Smooth muscle cell (in vitro differentiated cells): ENCODE data around the gene EXOC3L2. TPM values are rescaled to one million over a fixed set of nuclear protein-coding genes. Genes with fewer than 3 reads are reported as not detected.

ENCODE experiments used
- DNase-seq: peaks from one replicate; lab custom pipeline; 2025; ENCODE audit not compliant: unreplicated experiment; lab: John Stamatoyannopoulos, UW
- H2AFZ ChIP-seq: fragments of 200-600 bp; sonication (generic); 2 replicates; pipeline ENCODE4 v1.6.0; 2016; ENCODE audit warnings: antibody characterized with exemption, low read depth, mild to moderate bottlenecking
- H3F3A ChIP-seq: fragments of 200-600 bp; sonication (generic); 2 replicates; pipeline ENCODE4 v1.6.0; 2017; ENCODE audit warnings: antibody characterized with exemption, low read depth
- H3K27ac ChIP-seq: fragments of 200-600 bp; sonication (generic); 2 replicates; pipeline ENCODE4 v1.5.1; 2016; ENCODE audit warnings: low read depth, mild to moderate bottlenecking
- H3K27me3 ChIP-seq: fragments of 200-600 bp; sonication (generic); 2 replicates; pipeline ENCODE4 v1.6.1; 2016; ENCODE audit warnings: low read depth, mild to moderate bottlenecking
- H3K36me3 ChIP-seq: fragments of 200-600 bp; sonication (generic); 2 replicates; pipeline ENCODE4 v1.5.1; 2016; ENCODE audit warnings: low read depth
- H3K4me1 ChIP-seq: fragments of 200-600 bp; sonication (generic); 2 replicates; pipeline ENCODE4 v1.5.1; 2016; ENCODE audit warnings: low read depth
- H3K4me2 ChIP-seq: fragments of 200-600 bp; sonication (generic); 2 replicates; pipeline ENCODE4 v1.6.0; 2016; ENCODE audit warnings: mild to moderate bottlenecking
- H3K4me3 ChIP-seq: fragments of 200-600 bp; sonication (generic); 2 replicates; pipeline ENCODE4 v1.5.1; 2016; ENCODE audit warnings: mild to moderate bottlenecking
- H3K79me2 ChIP-seq: fragments of 200-600 bp; sonication (generic); 2 replicates; pipeline ENCODE4 v1.6.0; 2016; ENCODE audit warnings: low read depth, mild to moderate bottlenecking
- H3K9ac ChIP-seq: fragments of 200-600 bp; sonication (generic); 2 replicates; pipeline ENCODE4 v1.6.0; 2016; ENCODE audit warnings: low read depth
- H3K9me3 ChIP-seq: fragments of 200-600 bp; sonication (generic); replicated peaks from 2 replicates; pipeline ENCODE4 v1.5.1; 2016; ENCODE audit warnings: low read depth
- H4K20me1 ChIP-seq: fragments of 200-600 bp; sonication (generic); 2 replicates; pipeline ENCODE4 v1.6.0; 2016; ENCODE audit warnings: low read depth
- WGBS: methylation state at CpG from one replicate; pipeline ENCODE4 v1.1.7; 2016; ENCODE audit warnings: low lambda C conversion rate; 5-methylcytosine and 5-hydroxymethylcytosine counted together
- polyA plus RNA-seq: library from polyadenylated mRNA; unstranded; fragments of >200 nt; fragmentation: Nextera tagmentation; extraction: Ambion mirVana; gene quantifications from 2 replicates; pipeline ENCODE4 v1.2.1, GENCODE V29; 2016
- total RNA-seq: library from RNA; depleted of rRNA; stranded (reverse); fragments of >200 nt; gene quantifications from 2 replicates; pipeline ENCODE4 v1.2.3, GENCODE V29; 2014
- TF ChIP-seq, protein P1 (sequence below): fragments of 200-600 bp; sonication (generic); IDR thresholded peaks from 2 replicates; pipeline ENCODE4 v1.5.1; 2017; ENCODE audit warnings: borderline replicate concordance, mild to moderate bottlenecking, antibody characterized with exemption; ENCODE audit not compliant: insufficient read depth, poor library complexity, severe bottlenecking

Gene EXOC3L2
- total and polyA plus RNA-seq, 2 experiments from 2014 or later, result 0.76 to 7.5 TPM

DNA sequence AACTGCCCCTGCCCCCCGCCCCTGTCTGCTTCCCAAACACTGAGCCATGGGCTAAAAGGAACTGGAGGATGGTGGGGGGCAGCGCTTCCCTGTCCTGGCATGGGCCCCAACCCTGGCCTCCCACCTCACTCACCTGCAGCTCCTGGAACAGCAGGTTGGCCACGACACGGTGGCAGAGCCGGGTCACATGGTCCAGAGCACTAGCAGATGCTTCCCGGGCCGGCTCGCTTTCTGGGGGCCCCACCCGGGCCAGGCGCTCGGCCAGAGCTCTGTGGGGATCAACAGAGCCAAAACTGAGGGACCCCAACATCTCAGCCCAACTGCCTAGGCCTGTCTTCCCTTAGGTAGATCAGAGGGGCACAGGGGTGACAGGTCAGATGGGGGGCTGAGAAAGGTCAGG lies 20.6 kb downstream of the EXOC3L2 start:
- Histone ChIP-seq H3K27me3 (no peaks in the 10 kb centered on the region), H3F3A (no peaks in the 10 kb centered on the region), H3K4me1 (no peaks in the 10 kb centered on the region), H3K36me3 (no peaks in the 10 kb centered on the region), H3K79me2 (no peaks in the 10 kb centered on the region), H3K9me3 (no peaks in the 10 kb centered on the region), H2AFZ (no peak overlapping the region), H3K9ac (no peak overlapping the region), H4K20me1 (no peaks in the 10 kb centered on the region), H3K27ac (no peak overlapping the region), H3K4me2 (no peak overlapping the region), H3K4me3 (no peak overlapping the region)
- no peak for DNase-seq
- TF ChIP-seq, protein P1, sequence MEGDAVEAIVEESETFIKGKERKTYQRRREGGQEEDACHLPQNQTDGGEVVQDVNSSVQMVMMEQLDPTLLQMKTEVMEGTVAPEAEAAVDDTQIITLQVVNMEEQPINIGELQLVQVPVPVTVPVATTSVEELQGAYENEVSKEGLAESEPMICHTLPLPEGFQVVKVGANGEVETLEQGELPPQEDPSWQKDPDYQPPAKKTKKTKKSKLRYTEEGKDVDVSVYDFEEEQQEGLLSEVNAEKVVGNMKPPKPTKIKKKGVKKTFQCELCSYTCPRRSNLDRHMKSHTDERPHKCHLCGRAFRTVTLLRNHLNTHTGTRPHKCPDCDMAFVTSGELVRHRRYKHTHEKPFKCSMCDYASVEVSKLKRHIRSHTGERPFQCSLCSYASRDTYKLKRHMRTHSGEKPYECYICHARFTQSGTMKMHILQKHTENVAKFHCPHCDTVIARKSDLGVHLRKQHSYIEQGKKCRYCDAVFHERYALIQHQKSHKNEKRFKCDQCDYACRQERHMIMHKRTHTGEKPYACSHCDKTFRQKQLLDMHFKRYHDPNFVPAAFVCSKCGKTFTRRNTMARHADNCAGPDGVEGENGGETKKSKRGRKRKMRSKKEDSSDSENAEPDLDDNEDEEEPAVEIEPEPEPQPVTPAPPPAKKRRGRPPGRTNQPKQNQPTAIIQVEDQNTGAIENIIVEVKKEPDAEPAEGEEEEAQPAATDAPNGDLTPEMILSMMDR, result no peak
- 88% methylated on average over 11 of the region's 11 CpGs for WGBS

DNA sequence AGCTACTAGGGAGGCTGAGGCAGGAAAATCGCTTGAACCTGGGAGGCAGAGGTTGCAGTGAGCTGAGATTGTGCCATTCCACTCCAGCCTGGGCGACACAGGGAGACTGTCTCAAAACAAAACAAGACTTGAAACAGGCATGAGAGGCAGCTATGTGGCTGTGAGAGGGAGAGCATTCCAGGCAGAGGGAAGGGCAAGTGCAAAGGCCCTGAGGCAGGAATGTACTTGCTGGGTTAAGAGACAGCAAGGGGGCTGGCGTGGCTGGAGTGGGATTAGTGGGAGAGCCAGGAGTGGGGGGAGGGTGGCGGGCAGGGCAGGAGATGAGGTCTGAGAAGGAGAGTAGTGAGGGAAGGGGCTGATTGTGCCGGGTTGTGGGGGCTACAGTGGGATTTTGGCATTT lies 21.3 kb downstream of the EXOC3L2 start:
- no peak overlapping the region for H2AFZ ChIP-seq
- no peak overlapping the region for H3K4me3 ChIP-seq
- H4K20me1 ChIP-seq, result no peaks in the 10 kb centered on the region
- H3K9ac ChIP-seq, result no peak overlapping the region
- no peaks in the 10 kb centered on the region for H3K9me3 ChIP-seq
- no peak for DNase-seq
- peaks cover under 1% of the 10 kb centered on the region for H3K27me3 ChIP-seq
- no peak overlapping the region for H3K4me2 ChIP-seq
- H3K36me3 ChIP-seq, result no peaks in the 10 kb centered on the region
- H3K79me2 ChIP-seq, result no peaks in the 10 kb centered on the region
- H3F3A ChIP-seq, result no peaks in the 10 kb centered on the region
- 99% methylated on average over 4 of the region's 5 CpGs for WGBS
- H3K27ac ChIP-seq, result no peak overlapping the region
- H3K4me1 ChIP-seq, result no peaks in the 10 kb centered on the region
- TF ChIP-seq, protein P1, result no peak

DNA sequence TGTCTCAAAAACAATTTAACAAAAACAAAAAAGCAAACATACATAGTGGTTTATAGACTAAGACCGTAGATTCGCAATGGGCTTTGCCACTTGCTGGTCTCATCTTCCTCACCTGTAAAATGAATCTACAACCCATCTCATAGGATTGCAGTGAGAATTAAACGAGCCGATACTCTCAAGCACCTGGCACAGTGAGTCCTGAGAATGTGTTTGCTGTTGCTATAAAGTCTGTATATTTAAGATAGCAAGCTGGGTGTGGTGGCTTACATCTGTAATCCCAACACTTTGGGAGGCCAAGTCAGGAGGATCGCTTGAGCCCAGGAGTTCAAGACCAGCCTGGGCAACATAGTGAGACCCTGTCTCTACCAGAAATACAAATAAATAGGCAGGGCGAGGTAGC lies 22.5 kb downstream of the EXOC3L2 start:
- H3K4me2 ChIP-seq, result no peak overlapping the region
- no peaks in the 10 kb centered on the region for H3K79me2 ChIP-seq
- no peaks in the 10 kb centered on the region for H3K9me3 ChIP-seq
- no peak for DNase-seq
- TF ChIP-seq, protein P1, result no peak
- peaks cover 10% of the 10 kb centered on the region for H3K27me3 ChIP-seq
- WGBS, result 94% methylated on average over 6 of the region's 6 CpGs
- H3F3A ChIP-seq, result no peaks in the 10 kb centered on the region
- no peak overlapping the region for H2AFZ ChIP-seq
- H3K4me1 ChIP-seq, result no peaks in the 10 kb centered on the region
- no peak overlapping the region for H3K27ac ChIP-seq
- H3K4me3 ChIP-seq, result no peak overlapping the region
- no peaks in the 10 kb centered on the region for H4K20me1 ChIP-seq
- H3K36me3 ChIP-seq, result no peaks in the 10 kb centered on the region
- no peak overlapping the region for H3K9ac ChIP-seq

DNA sequence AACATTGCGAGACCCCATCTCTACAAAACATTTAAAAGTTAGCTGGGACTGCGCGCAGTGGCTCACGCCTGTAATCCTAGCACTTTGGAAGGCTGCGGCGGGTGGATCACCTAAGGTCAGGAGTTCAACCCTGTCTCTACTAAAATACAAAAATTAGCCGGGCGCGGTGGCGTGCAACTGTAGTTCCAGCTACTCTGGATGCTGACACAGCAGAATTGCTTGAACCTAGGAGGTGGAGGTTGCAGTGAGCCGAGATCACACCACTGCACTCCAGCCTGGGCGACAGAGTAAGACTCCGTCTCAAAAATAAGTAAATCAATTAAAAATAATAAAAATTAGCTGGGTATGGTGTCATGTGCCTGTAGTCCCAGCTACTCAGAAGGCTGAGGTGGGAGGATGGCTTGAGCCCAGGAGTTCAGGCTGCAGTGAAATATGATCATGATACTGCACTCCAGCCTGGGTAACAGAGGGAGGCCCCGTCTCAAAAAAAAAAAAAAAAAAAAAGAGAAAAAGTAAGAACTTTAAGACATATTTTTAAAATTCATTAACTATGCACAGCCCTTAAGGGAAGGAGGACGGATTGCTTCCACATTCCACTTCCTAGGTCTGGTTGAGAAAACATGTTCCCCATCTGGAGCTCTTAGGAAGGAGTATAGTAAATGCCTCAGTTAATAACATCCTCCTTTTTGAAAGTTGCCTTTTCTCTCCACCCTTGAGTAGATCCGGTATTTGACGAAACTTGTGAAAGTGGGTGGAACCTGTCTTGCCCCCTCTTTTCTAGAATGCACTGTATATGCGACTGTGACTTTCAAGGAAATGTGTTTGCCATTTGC lies 26.1 kb downstream of the EXOC3L2 start:
- no peaks in the 10 kb centered on the region for H4K20me1 ChIP-seq
- no peak overlapping the region for H3K4me3 ChIP-seq
- H2AFZ ChIP-seq, result no peak overlapping the region
- H3K36me3 ChIP-seq, result no peaks in the 10 kb centered on the region
- no peak overlapping the region for H3K4me2 ChIP-seq
- WGBS, result 91% methylated on average over 18 of the region's 18 CpGs
- TF ChIP-seq, protein P1, result no peak
- H3F3A ChIP-seq, result no peaks in the 10 kb centered on the region
- no peak overlapping the region for H3K27ac ChIP-seq
- H3K27me3 ChIP-seq, result peaks cover 28% of the 10 kb centered on the region
- H3K9me3 ChIP-seq, result no peaks in the 10 kb centered on the region
- H3K4me1 ChIP-seq, result no peaks in the 10 kb centered on the region
- H3K79me2 ChIP-seq, result no peaks in the 10 kb centered on the region
- no peak for DNase-seq
- no peak overlapping the region for H3K9ac ChIP-seq
